SK-N-MC (cell line): ENCODE measurements around the gene CENPM.

Source experiments
- DNase-seq: peaks from one replicate; pipeline ENCODE4 v3.0.0-alpha.2; 2011; ENCODE audit warnings: low read depth, low spot score
- H3K27ac ChIP-seq: fragments of 200-600 bp; sonication (generic); 2 replicates; pipeline ENCODE4 v1.5.1; 2016; ENCODE audit warnings: mixed run types
- H3K36me3 ChIP-seq: fragments of 200-600 bp; sonication (generic); 2 replicates; pipeline ENCODE4 v1.6.1; 2017; ENCODE audit warnings: antibody characterized with exemption, low read length, mixed read lengths; ENCODE audit not compliant: insufficient read depth
- H3K4me3 ChIP-seq: fragments of 200-600 bp; sonication (generic); 2 replicates; pipeline ENCODE4 v1.5.1; 2016
- H3K9ac ChIP-seq: fragments of 200-600 bp; sonication (generic); 2 replicates; pipeline ENCODE4 v1.8.0; 2017; ENCODE audit warnings: mixed run types, mixed read lengths; ENCODE audit not compliant: insufficient read length
- H3K9me3 ChIP-seq: fragments of 200-600 bp; sonication (generic); 2 replicates; pipeline ENCODE4 v1.6.1; 2017; ENCODE audit warnings: low read depth, mild to moderate bottlenecking, antibody characterized with exemption, low read length, moderate library complexity, mixed read lengths
- EZH2 ChIP-seq: fragments of 200-600 bp; sonication (generic); IDR thresholded peaks from one replicate; pipeline ENCODE4 v1.6.1; 2017; ENCODE audit warnings: antibody characterized with exemption
- FOXP2 ChIP-seq: optimal IDR thresholded peaks from 2 replicates; pipeline ENCODE3; 2011; ENCODE audit warnings: mild to moderate bottlenecking, moderate library complexity; ENCODE audit not compliant: insufficient read depth; ENCODE audit errors: extremely low read length, control extremely low read depth
- POLR2AphosphoS5 ChIP-seq: IDR thresholded peaks from 2 replicates; pipeline ENCODE4 v1.6.1; 2012; ENCODE audit warnings: mild to moderate bottlenecking, low read depth, low read length, borderline replicate concordance

CENPM gene

DNA sequence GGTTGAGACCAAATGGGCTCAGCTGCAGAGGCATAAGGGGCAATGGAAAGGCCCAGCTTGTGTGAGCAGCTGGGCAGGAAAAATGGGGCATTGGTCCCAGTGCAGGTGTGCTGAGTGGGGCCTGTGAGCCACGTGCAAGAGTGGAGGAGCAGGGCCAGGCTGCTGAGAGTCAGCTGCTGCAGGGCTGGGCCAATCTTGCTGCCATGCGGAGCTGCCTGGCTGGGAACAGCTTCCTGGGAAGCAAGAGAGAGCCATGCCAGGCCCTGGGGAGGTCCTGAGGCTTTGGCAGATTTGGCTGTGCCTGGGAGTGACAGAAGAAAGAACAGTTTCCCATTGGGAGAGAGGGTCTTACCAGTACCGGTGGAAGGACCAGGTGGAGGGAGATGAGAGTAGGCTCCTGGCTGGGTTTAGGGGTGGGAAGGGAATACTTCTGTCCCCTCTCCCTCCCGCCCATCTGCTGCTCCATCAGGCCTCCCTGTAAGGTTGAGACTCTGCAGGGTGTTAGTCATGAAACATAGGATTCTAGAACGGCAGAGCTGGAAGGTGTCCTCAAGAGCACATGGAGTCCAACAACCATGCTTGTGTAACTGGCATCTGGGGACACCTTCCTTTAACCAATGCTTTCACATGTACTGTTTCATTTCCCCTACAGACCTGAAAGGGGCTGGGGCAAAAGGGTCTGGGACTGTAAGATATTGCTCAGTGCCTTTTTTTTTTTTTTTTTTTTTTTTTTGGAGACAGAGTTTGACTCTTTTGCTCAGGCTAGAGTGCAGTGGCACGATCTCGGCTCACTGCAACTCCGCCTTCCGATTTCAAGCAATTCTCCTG lies 32.7 kb upstream of the CENPM start:
- no peak overlapping the region for H3K4me3 ChIP-seq
- no peak for DNase-seq
- H3K27ac ChIP-seq = no peak overlapping the region
- no peaks in the 10 kb centered on the region for H3K9me3 ChIP-seq
- no peaks in the 10 kb centered on the region for H3K36me3 ChIP-seq
- TF ChIP-seq POLR2AphosphoS5 = no peak
- TF ChIP-seq EZH2 = no peak
- H3K9ac ChIP-seq = no peak overlapping the region

DNA sequence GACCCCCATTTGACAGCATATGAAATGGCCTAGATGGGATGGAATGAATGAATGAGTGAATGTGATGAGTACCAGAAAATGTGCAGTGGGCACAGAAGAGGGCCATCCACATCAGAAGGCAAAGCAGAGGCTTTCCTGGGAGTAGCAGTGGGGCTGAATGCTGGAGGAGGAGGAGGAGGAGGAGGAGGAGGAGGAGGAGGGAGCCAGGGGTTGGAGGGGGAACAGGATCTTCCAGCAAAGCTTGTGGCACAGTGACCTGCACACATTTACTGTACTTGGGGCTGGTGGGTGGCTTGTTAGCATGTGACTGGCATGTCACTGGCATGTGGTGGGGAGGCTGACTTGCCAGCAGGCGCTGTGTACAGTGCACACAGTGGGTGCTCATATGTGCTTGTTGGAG lies 31.8 kb upstream of the CENPM start:
- Histone ChIP-seq H3K9me3 (no peaks in the 10 kb centered on the region), H3K27ac (no peak overlapping the region), H3K36me3 (no peaks in the 10 kb centered on the region), H3K9ac (no peak overlapping the region), H3K4me3 (no peak overlapping the region)
- DNase-seq = no peak
- no peak for TF ChIP-seq FOXP2
- TF ChIP-seq EZH2 = no peak
- TF ChIP-seq POLR2AphosphoS5 = no peak

DNA sequence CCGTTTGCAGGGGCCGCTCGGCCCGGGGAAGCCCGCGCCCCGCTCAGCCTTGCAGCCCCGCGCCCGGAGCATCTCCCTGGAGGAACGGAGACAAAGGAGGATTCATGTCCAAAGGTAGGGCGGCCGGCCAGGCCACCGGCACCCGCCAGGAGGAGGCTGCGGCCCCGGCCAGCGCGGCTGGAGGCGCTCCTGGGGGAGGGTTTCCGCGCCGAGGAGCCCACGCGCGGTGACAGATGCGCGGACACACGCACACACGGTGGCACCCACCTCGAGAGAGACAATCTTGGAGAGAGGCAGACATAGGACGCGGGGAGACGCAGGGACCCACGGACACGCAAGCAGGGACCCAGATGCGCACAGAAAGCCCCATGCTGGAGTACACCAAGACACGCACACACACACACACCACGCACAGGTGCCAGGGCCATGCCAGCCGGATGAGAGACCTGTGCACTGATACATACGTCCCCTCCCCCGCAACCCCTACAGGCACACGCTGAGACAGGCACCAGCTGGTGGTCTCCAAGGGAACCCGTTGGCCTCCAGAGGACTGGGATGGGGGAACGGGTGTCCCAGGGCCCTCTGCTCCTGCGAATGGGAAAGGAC lies 30.1 kb upstream of the CENPM start:
- Histone ChIP-seq H3K4me3 (peak overlapping the region; percentile 81), H3K36me3 (no peaks in the 10 kb centered on the region), H3K9ac (peak overlapping the region; percentile 47), H3K9me3 (no peaks in the 10 kb centered on the region), H3K27ac (no peak overlapping the region)
- no peak for DNase-seq
- TF ChIP-seq EZH2 (no peak), FOXP2 (no peak), POLR2AphosphoS5 (no peak)

DNA sequence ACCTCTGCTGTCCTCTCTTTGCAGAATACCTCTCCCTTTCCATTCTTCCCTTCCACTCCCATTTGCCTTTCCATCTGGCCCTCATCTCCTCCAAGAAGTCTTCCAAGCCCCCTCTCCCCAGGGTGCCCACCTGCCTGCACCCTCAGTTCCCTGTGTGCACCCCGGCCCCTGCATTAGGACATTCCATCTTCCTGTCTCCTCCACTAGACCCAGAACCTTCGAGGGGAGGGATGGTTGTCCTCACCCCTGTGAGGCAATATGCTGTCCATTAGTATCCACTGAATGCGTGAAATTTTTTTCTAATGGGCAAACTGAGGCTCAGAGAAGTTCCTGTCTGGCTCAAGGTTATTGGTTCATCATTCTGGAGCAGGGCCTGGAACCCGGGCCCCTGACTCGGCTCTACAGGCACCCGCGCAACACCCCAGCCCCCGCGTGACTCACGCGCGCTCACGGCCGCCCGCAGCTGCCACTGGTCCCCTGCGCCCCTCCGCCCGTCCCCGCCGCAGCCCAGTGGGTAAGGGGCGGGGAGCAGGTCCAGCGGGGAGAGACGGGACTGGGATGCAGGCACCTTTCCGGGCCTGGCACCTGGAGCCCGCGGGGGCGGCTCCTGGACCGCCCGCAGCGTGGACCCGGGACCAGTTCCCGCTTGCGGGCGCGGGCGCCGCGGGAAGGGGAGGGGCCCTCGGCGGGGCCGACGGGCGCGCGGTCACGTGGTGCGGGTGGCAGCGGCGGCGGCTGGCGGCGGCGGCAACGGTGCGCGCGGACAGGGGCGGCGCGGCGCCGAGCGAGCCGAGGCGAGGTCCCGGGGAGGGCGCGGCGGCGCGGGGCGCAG lies 29.3 kb upstream of the CENPM start:
- DNase-seq = no peak
- peak overlapping the region; percentile 26 for H3K9ac ChIP-seq
- H3K9me3 ChIP-seq = no peaks in the 10 kb centered on the region
- no peaks in the 10 kb centered on the region for H3K36me3 ChIP-seq
- H3K4me3 ChIP-seq = peak overlapping the region; percentile 81
- TF ChIP-seq POLR2AphosphoS5 (no peak), FOXP2 (no peak), EZH2 (no peak)
- H3K27ac ChIP-seq = no peak overlapping the region

DNA sequence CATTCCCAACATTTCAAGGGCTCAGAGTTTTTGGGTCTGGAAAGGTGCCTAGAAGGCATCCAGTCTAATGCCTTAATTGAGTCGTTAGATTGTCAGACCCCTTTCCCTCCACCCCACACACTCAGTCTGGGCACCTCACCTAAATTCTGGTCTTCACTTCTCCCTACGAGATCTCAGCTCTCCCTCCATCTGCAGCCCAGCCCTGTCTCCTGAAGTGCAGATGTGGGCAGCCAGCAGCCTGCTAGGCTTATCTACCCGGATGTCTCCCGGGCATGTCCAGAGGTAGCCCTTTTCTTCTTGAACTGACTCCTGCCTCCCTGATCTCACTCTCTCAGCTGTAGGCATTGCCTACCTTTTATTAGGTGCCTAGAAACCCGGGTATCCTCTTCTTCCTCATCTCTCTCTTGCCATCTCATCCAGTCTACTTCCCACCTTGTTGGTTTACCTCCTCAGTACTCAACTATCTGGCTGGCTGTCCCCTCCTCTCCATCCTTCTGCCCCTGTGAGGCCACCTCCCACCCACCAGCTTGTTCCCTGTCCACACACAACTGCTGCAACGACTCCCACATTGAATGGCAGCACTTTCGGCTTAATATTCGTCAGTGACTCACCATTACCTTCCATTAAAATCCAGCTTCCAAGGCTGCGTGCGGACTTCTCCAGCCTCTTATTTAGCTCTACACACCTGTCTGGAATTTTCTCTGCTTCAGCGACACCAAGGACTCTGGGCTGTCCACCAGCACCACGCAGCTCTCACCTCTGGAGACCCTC lies 28.5 kb upstream of the CENPM start:
- TF ChIP-seq POLR2AphosphoS5 (no peak), EZH2 (no peak), FOXP2 (no peak)
- Histone ChIP-seq H3K27ac (no peak overlapping the region), H3K4me3 (no peak overlapping the region), H3K9me3 (no peaks in the 10 kb centered on the region), H3K9ac (no peak overlapping the region), H3K36me3 (no peaks in the 10 kb centered on the region)
- DNase-seq = no peak

DNA sequence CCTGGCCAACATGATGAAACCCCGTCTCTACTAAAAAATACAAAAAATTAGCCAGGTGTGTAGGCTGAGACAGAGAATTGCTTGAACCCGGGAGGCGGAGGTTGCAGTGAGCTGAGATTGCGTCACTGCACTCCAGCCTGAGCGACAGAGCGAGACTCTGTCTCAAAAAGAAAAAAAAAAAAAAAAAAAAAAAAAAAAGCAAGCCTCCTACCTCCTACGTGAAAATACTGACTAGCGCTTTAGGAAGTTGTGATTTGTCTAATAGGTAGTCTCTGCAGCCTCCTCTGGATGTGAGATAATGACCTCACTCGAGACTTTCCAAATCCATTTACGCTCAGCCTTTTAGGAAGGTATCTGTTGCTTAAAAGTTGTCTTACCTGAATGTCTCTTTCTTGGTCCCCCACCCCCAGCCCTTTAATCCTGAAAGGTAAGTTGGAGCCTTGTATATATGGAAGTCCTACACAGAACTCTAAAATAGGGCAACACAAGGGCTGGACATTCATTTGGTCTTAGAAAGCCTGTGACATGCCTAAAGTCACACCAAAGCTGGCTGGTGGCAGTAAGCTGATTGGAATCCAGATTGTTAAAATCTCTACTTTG lies 27.8 kb upstream of the CENPM start:
- no peaks in the 10 kb centered on the region for H3K9me3 ChIP-seq
- no peak for DNase-seq
- no peak overlapping the region for H3K9ac ChIP-seq
- H3K27ac ChIP-seq = no peak overlapping the region
- no peak for TF ChIP-seq FOXP2
- TF ChIP-seq EZH2 = no peak
- no peak for TF ChIP-seq POLR2AphosphoS5
- no peaks in the 10 kb centered on the region for H3K36me3 ChIP-seq
- no peak overlapping the region for H3K4me3 ChIP-seq

DNA sequence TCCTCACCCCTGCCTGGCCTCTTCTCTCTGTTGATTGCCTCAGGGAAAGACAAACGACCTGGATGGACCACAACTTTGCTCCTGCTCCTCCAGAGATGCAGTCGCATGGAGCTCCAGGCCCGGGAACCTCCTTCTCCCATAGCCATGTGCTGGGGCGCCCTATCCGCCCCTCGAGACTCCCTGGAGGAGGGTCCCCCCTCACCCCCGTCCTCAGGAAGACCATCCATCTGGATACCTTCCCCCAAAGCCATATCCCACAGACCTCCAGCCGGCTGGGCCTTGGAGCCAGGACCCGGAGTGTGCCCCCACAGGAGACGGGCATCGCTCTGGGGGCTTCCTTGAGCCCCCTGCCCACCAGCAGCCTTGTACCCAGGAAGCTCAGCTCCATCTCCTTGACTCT lies 24.5 kb upstream of the CENPM start:
- H3K4me3 ChIP-seq = no peak overlapping the region
- no peak overlapping the region for H3K9ac ChIP-seq
- no peaks in the 10 kb centered on the region for H3K36me3 ChIP-seq
- no peak for TF ChIP-seq POLR2AphosphoS5
- no peak for TF ChIP-seq FOXP2
- no peak for TF ChIP-seq EZH2
- no peak for DNase-seq
- no peaks in the 10 kb centered on the region for H3K9me3 ChIP-seq
- H3K27ac ChIP-seq = no peak overlapping the region

DNA sequence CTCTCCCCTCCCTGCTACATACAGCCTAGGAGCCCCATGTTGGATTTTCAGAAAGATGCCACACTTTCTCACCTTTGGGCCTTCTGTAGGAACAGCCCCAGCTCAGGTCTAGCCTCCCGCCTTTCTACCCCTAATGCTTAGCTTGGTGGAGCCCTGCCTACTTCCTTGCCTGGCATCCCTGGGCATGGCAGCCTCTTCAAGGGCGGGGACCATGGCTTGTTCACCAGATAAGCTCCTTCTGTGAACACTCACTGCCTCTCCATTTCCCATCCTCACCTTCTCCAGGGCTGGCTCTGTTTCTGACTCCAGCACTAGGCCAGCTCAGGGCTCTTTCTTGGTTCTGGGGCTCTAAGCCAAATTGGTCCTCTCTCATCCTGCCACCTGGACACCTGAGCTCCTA lies 23.6 kb upstream of the CENPM start:
- no peaks in the 10 kb centered on the region for H3K9me3 ChIP-seq
- no peak overlapping the region for H3K9ac ChIP-seq
- H3K27ac ChIP-seq = no peak overlapping the region
- DNase-seq = no peak
- no peak overlapping the region for H3K4me3 ChIP-seq
- TF ChIP-seq EZH2 = no peak
- TF ChIP-seq FOXP2 = no peak
- TF ChIP-seq POLR2AphosphoS5 = no peak
- no peaks in the 10 kb centered on the region for H3K36me3 ChIP-seq
